ENCODE results near the gene DNAJB14.

Gene DNAJB14

DNA sequence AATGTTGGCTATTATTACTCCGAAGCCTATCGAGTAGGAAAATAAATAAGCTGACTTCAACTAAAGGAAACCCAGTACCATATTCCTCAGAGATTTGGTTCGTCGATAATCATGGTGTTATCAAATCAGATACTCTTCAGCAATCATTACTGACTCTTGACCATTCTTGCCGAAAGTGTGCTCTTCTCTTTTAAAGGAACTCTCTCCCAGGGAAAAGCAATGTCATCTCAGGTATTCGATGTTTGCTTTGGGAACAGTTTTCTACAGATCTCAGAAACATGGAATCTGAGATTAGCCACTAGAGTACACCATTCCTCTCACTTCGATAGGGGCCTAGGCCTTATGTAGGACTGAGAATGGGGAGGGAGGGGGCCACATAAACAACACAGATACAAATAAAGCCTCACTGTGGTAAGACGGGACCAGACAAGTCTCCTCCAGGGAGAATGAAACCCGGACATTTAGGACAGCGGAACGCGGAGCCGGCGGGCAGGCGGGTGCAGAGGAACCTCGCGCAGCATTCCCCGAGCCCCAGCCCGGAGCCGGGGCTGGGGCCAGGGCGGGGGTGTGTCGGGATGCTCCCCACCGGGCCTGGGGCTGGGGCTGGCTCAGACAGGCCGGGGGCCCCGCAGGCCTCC lies 581 bp downstream of the DNAJB14 start:
- DNase-seq (ENCODE audit: low read depth in 2 of 2) = no peak

DNA sequence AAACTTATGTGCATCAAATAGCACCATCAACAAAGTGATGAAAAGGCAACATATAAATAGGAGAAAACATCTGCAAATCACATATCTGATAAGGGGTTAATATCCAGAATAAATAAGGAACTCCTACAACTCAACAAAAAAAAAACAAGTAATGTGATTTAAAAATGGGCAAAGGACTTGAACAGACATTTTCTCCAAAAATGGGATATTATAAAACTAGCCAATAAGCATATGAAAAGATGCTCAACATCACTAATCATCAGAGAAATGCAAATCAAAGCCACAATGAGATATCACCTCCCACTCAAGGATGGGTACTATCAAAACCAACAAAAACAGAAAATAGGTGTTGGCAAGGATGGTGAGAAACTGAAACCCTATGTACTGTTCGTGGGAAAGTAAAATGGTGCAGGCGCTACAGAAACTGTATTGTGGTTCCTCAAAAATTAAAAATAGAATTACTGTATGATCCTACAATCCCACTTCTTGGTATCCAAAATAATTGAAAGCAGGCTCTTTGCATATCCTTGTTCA lies 2.4 kb downstream of the DNAJB14 start:
- DNase-seq (ENCODE audit: low read depth in 2 of 2) = no peak

DNA sequence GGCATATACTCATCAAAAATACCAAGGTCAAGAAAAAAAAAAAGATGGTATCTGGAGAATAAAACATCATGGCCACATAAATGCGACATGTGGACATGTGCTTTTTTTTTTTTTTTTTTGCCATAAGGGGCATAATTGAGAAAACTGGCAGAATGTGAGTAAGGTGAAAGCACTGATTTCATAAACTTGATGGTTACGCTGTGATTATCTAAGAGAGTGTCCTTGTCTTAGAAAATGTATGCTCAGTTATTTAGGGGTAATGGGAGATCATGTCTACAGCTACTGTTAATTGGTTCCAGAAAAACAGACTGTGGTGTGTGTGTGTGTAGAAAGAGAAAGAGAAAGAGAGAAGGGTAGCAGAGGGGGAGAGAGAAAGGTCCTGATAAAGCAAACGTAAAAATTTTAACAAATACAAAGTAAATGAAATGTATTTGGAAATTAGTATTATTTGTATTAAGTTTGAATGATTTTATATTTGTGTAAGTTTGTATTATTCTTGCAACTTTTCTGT lies 8.1 kb downstream of the DNAJB14 start:
- no peak for DNase-seq (ENCODE audit: low read depth in 2 of 2)

DNA sequence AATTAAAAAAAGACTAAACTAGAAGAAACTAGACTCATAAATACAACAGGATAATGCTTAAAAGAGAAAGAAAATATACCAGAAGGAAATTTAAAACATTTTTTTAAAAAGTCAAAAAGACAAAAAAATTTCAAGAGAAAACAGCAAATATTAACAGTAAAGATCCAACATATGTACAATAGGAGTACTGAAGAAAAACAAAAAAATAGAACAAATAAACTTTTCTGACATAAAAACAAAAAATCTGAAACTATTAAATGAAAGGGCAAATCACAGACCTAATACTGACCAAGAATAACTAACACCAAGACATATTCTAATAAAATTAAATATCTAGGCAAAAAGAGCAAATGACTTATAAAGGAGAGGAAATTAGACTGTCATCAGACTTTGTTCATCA lies 11.5 kb downstream of the DNAJB14 start:
- DNase-seq (ENCODE audit: low read depth in 2 of 2) = no peak

DNA sequence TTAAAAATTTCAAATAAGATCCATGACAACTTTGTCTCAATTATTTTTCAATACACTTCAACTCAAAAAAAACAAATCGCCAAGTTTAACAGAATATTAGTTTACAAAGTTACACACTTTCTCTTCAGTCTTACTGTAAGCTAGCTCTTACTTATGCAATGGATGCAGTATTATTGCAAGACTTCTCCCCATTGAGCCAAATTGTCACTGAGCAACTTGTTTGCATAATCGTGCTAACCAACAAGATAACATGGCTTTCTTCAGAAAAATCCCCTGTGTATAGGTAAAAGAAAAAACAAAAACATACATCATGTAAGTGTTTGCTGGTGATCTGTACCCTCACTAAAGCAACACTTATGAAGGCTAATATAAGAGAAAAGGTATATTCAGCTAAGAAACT lies 18.9 kb downstream of the DNAJB14 start:
- no peak for DNase-seq (ENCODE audit: low read depth in 2 of 2)

DNA sequence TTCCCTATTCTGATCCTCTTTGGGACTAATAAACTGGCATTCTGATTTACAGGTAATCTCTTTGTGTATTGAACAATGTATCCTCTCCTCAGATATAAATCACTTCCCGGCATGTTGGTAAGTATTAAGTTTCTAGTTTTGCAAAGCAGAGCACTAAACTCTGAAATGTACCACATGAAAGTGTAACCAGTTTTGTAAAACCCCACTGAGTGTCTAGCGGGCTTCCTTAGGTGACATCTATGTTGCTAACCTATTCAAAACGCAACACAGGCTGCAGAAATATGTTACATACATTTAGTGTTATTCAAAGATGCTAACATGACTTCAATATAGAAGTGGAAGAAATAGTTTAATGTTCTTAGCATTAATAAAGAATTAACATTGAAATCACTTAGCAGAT lies 25.2 kb downstream of the DNAJB14 start:
- no peak for DNase-seq (ENCODE audit: low read depth in 2 of 2)

DNA sequence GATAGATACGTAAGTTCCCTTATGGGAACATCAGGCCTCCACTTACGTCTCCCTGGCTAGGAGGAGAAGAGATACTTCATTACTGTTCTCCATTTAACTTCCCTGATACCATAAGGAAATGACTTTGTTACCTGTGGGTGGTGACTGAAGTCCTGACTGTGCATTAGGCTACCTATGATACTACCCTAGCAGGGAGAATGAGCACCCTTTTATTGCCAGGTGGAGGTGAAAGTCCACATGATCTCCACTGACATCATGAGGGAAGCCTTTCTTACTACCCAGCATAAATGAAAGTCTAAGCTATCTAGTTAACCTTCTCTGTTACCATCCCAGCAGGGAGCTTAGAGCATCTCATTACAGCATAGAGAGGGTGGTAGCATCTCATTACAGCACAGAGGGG lies 27.8 kb downstream of the DNAJB14 start:
- DNase-seq (ENCODE audit: low read depth in 2 of 2) = no peak

DNA sequence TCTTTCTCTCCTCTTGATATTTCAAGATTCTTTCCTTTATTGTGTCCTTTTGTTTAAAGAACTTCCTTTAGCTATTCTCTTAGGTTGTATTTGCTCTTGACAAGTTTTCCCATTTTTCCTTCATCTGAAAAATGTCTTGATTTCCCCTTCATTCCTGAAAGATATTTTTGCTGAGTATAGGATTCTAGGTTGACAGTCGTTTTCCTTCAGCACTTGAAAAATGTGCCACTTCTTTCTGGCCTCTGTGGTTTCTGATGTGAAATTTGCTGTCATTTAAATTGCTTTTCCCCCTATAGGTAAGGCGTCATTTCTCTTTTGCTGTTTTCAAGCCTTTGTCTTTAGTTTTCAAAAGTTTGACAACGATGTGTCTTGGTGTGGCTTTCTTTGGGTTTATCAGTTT lies 28.8 kb downstream of the DNAJB14 start:
- DNase-seq (ENCODE audit: low read depth in 2 of 2) = no peak

DNA sequence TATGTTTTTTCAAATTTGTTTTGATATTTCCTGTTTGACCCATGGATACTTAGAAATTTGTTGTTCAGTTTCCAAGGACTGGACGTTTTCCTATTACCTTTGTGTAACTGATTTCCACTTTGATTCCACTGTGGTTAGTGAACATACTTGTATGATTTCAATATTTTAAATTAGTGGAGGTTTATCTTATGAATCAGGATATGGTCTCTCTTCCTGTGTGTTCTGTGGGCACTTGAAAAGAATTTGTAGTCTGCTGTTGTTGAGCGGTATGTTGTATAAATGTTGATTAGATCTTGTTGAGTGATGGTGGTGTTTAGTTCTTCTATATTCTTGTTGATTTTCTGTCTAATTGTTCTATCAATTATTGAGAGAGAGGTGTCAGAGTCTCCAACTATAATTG lies 31.0 kb downstream of the DNAJB14 start:
- no peak for DNase-seq (ENCODE audit: low read depth in 2 of 2)

DNA sequence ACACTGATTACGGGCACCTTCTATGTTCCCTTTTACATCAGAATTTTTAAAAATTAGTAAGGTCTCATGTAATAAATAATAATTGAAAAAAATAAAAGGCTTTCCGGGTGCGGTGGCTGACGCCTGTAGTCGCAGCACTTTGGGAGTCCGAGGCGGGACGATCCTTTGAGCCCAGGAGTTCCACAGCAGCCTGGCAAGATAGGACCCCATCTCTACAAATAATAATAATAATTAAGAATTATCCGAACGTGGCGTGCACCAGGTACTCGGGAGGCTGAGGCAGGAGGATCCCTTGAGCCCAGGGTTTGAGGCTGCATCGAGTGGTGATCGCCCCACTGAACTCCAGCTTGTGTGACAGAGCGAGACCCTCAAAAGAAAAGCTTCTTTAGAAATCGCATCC lies 51.4 kb downstream of the DNAJB14 start:
- no peak for DNase-seq (ENCODE audit: low read depth in 2 of 2)

DNA sequence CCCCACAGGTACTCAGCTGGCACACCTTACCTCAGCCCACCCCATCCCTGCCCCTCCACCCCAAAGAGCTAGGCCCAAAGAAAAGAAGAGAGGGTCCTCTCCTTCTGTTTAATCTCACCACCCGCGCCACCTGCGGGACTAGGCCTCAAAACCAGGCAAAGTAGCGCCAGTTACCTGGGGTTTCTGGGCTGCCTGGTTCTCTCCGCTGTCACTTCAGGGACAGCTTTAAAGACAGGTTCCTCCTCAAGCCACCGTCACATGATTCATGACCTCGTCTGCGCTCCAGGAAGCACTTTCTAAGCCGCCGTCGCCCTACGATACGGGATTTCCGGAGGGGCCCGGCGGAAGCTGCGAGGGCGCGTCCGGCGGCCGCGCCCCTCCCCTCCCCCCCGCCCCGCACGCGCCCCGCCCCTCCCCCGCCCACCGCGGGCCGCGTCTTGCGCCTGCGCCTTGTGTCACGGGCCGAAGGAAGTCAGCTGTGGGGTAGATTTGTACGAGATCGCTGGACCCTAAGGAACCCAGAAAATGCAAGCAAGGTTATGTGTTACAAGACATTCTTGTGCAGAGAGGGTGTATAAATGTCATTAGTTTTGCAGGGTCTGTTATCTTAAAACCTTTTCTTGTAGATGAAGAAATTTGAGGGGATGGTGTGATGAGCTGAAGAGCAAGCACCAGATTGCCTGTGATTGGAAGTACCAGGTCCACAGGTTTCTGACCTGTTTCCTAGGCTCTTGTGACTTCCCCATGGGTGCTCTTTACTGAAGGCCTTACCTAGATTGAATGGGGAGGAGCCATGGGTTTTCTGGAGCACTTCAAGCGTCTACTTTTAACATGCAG lies 52.0 kb downstream of the DNAJB14 start, which contains the start of gene LAMTOR3:
LAMTOR3 (minus strand) TSS at position 267 of the 837 bp plus-strand sequence. CDS start 464 bp downstream, outside the sequence.
- DNase-seq (ENCODE audit: low read depth in 2 of 2) = peak; percentile 81 to 88

DNA sequence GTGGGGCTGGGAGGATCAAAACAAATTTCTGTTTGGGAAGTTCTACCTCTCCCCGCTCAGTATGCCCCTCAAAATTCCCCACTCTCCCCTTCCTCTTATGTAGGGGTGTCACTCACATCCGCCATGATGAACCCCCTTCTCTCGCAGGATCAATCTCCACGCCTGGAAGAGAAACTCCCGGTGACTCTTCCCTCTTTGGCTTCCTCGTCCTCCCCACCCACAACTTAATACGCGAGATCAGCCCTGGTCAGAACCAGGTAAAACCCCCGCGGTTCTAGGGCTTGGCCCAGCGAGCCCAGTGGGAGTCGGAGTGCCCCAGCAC lies 52.6 kb downstream of the DNAJB14 start:
- DNase-seq (ENCODE audit: low read depth in 2 of 2) = no peak

DNA sequence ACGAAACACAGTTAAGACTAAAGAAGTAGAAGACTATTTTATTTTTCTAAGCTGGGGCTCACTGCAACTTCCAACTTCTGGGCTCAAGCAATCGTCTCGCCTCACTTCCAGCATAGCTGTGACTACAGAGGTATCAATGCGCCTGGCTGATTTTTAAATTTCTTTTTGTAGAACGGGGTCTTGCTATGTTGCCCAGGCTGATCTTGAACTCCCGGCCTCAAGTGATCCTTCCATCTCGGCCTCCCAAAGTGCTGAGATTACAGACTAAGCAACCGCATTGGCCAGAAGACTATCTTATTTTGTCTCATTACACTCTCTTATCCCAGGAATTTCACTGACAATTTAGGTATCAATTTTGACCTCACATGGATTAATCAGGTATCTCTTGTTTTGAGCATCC lies 53.4 kb downstream of the DNAJB14 start:
- no peak for DNase-seq (ENCODE audit: low read depth in 2 of 2)

DNA sequence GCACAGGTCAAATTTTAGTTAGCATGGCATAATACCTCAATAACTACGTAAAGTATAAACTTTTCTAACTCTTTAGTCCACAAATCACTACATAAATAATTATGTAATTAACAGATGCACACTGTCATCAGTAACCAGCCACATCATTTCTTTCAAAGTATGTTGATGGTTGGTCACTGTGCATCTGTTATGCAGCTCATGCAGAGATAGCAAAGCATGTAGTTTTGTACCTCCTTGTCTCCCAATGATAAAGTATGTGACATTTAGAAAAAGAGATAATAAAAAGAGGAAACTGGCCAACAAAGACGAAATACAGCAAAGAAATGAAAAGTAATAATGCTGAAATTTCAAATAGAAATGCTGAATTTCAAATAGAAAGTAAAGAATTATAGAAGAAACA lies 55.1 kb downstream of the DNAJB14 start:
- DNase-seq (ENCODE audit: low read depth in 2 of 2) = no peak

DNA sequence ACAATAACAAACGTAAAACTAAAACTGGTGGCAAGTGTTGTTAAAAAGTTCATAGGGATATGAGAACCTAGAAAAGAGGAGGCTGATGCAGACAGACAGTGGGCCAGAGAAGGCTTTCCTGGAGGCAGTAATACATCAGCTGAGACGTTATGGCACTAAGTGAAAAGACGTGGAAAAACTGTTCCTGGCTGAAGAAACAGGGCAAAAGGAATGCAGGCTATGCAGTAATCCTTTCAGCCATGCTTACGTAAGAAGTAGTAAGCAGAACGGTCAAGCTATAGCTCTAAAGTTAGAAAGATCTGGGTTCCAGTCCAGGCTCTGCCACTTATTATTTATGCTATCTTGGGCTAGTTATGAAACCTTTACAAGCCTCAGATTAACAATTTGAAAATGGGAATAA lies 58.6 kb downstream of the DNAJB14 start:
- no peak for DNase-seq (ENCODE audit: low read depth in 2 of 2)

DNA sequence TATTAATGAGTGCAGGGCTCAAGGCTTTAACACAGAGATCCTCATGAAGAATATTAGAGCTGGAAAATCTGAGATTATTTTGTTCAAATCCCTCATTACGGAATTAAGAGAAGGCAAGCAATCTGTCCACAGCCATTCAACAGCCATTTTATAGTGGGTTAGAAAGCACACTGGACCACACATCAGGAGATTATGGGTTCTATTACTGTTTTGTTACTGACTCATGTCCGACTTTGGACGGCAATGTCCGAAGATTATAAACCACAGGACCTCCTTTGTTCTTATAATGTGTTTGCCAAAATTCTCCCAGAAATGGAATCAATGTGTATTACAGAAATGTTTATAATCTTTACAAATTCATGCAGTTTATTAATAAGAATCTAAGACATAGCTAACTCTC lies 60.3 kb downstream of the DNAJB14 start:
- no peak for DNase-seq (ENCODE audit: low read depth in 2 of 2)

DNA sequence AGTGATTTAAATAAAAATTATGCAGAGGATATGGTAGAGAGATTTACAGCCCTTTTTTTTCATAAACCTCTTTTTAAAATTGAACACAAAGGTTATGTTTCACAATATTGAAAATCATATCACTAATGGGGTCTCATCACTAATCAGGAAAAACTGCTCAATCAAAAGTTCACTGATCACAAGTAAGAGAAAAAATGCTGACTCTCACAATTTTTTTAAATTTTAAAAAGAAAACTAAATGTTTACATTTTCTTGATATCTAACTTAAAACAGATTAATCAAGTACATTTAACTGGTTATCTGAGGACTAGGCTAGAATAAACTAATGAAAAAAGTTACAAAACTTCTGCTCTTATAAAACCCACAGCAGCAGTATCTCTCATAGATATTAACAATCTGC lies 60.7 kb downstream of the DNAJB14 start:
- DNase-seq (ENCODE audit: low read depth in 2 of 2) = no peak

DNA sequence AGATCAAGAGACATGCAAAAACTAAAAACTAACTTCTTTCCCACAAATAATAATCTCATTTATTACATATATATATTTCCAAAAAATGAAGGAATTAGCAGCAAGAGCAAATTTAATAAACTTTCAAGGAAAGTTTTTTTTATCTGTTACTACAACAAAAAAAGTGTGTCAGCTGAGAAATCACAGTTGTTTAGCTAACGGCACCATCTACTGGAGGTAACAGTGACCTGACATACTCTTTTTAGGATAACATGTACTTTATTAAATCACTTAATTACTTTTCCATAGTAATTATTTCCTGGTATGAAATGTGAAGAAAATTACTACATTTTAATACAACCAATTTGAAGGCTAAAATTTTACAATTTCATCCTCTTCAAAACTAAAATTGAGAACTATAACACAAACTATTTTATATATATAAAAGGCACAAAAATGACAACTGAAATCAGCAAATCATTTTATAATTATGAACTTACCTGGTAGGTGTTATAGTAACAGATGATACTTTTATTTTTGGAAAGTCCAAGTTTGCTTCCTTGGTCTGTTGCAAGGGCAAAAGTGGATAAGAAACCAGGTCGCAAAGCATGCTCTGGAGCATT lies 61.3 kb downstream of the DNAJB14 start:
- no peak for DNase-seq (ENCODE audit: low read depth in 2 of 2)

DNA sequence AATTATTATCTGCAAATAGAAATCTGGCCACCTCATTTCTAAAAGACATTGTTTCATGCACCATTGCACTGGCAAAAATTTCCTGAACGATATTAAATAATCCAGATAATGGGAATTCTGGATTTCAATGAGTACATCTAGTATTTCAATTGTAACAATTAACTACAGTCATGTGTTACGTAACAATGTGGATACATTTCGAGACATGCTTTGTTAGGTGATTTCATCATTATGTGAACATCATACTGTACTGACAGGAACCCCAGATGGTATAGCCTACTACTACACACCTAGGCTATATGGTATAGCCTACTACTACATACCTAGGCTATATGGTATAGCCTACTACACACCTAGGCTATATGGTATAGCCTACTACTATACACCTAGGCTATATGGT lies 67.0 kb downstream of the DNAJB14 start:
- no peak for DNase-seq (ENCODE audit: low read depth in 2 of 2)

DNA sequence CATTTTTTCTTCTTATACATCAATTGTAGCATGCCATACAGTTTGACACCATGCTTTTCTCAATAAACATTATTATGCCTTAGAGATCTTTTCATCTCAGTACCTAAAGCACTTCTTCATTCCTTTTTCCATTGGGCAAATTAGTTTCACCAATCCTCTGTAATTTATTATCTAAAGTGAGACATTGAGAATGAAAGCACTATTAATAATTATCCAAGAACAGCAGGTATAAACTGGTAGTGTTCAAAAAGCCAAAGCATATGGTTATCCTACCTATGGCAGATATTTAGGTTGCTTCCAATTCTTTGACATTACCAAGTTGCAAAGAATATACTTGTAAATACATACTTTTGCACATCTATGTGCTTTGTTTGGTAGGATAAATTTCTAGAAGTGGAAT lies 67.8 kb downstream of the DNAJB14 start:
- no peak for DNase-seq (ENCODE audit: low read depth in 2 of 2)

DNA sequence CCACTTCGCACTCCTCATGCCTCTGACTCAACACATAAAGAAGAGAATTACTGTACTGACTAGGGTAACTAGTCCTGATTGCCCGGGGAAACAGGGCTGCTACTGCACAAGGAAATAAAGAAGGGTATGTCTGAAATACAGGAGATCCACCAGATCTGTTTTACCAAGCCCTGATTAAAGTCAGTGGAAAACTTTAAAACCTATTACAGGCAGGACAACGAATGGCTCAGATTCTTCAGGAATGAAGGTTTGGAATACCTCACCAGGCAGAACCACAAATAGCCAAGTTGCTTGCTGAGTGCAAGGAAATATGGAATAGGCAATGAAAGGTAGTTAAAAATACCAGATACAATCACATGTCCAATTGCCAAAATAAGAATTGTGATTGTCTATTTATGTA lies 69.5 kb downstream of the DNAJB14 start:
- no peak for DNase-seq (ENCODE audit: low read depth in 2 of 2)

DNA sequence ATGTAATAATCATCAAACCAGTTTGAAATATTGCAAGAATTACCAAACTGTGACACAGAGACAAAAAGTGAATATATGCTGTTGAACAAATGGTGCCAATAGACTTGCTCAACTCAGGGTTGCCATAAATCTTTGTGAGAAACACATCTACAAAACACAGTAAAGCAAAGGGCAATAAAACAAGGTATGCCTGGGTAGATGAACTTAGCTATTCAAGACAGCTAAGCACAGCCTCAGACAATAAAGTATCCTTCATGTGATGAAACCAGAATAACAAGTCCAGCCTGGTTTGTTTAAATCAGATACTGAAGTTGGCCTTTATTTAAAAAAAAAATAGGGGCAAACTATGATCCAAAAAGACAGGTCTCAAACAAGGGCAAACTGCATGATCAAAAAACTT lies 71.3 kb downstream of the DNAJB14 start:
- no peak for DNase-seq (ENCODE audit: low read depth in 2 of 2)

DNA sequence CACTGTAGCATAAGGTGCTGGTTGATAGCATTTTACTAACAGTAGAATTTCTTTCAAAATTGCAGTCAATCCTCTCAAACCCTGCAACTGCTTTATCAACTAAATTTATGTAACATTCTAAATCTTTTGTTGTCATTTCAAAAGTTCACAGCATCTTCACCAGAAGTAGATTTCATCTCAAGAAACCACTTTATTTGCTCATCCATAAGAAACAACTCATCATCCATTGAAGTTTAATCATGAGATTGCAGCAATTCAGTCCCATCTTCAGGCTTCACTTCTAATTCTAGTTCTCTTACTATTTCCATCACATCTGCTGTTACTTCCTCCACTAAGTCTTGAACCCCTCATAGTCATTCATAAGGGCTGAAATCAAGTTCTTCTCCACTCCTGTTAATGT lies 73.8 kb downstream of the DNAJB14 start:
- no peak for DNase-seq (ENCODE audit: low read depth in 2 of 2)
